Activated CD8-positive, alpha-beta T cell treated with anti-CD3 and anti-CD28 coated beads, Interleukin-2, amount 10 ng/mL, durations not matched to agents 7 days and 5 days (primary cell): ENCODE results near the gene DHX34. TPM values are rescaled to one million over a fixed set of nuclear protein-coding genes. Genes with fewer than 3 reads are reported as not detected.

ENCODE experiments used
- total RNA-seq, 2 experiments: library from RNA; stranded (reverse); gene quantifications; one replicate each; pipeline ENCODE4 v1.2.3, GENCODE V29; 2021

Gene DHX34
- total RNA-seq, 2 experiments from 2014 or later = 12.6 to 13.1 TPM

Other genes with a start within 250 kb of the DHX34 start
- 100 to 1,000 TPM; 102 TPM for gene ZC3H4, start 235.5 kb upstream of the DHX34 start, total RNA-seq
- 100 to 1,000 TPM; 165 to 175 TPM for gene SAE1, start 218.5 kb upstream of the DHX34 start, total RNA-seq
- gene BBC3, start 118.1 kb upstream of the DHX34 start, total RNA-seq = 10 to 100 TPM; 15.7 to 16.8 TPM
- 10 to 100 TPM; 30.0 to 32.1 TPM for gene CCDC9, start 92.8 kb upstream of the DHX34 start, total RNA-seq
- 10 to 100 TPM; 12.9 to 14.3 TPM for gene INAFM1, start 74.4 kb upstream of the DHX34 start, total RNA-seq
- 1 to 10 TPM; 1.0 to 1.8 TPM for gene C5AR1, start 39.5 kb upstream of the DHX34 start, total RNA-seq
- gene C5AR2, start 17.1 kb upstream of the DHX34 start, total RNA-seq = under 1 TPM; 0.05 to 0.21 TPM
- not detected for gene MEIS3, start 70.2 kb downstream of the DHX34 start, total RNA-seq
- under 1 TPM; 0.05 to 0.44 TPM for gene SLC8A2, start 122.6 kb downstream of the DHX34 start, total RNA-seq
- 10 to 100 TPM; 12.6 to 13.0 TPM for gene KPTN, start 134.9 kb downstream of the DHX34 start, total RNA-seq
- 100 to 1,000 TPM in 1 of 2 experiments, 10 to 100 TPM in 1; 90.0 to 103 TPM for gene NAPA, start 165.7 kb downstream of the DHX34 start, total RNA-seq
- gene ZNF541, start 223.8 kb downstream of the DHX34 start, total RNA-seq = under 1 TPM; 0.10 to 0.13 TPM